Measurements from ENCODE around the gene TUBGCP5.
A peak's percentile ranks its signal among the peaks of the same experiment; 100 is the strongest.
"Not testable (repeated sequence)": the region's sequence is repeated elsewhere in the genome, so short reads cannot be mapped to it uniquely, and the experiment has no call there.

Gene TUBGCP5

DNA sequence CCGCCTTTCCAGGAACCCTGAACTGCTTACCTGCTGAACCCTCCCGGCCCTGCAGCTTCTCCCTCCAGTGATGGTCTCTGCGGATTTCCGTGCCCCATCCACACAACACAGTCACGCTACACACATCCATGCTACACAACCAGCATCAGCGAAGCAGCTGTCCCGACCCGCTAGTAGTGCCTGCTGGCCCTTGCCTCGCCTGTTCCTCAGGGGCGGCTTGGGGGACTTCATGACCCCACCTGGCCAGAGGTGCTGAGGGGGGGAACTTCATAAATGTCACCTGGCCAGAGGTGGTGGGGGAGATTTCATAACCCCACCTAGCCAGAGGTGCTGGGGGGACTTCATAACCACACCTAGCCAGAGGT is 530 bp upstream of the TUBGCP5 start:
- DNase-seq: no peak

DNA sequence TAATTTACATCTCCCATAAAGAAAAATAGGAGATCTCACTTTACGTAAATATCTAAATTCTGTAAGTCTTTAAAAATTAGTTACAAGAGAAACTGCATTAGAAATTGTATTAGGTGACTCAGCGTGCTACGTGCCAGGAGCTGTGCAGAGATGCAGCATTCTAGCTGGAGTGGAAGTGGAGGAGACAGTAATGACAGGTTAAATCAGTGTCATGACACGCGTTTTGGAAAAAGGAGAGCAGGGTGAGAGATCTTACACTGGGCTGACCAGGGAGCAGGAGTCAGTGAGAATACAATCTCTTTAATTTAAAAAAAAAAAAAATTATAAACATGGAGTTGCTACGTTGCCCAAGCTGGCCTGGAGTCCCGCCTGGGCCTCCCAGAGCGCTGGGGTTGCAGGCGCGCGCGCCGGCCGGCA is 635 bp downstream of the TUBGCP5 start:
- peak in 1 of 3 experiments; percentile 85 for DNase-seq

DNA sequence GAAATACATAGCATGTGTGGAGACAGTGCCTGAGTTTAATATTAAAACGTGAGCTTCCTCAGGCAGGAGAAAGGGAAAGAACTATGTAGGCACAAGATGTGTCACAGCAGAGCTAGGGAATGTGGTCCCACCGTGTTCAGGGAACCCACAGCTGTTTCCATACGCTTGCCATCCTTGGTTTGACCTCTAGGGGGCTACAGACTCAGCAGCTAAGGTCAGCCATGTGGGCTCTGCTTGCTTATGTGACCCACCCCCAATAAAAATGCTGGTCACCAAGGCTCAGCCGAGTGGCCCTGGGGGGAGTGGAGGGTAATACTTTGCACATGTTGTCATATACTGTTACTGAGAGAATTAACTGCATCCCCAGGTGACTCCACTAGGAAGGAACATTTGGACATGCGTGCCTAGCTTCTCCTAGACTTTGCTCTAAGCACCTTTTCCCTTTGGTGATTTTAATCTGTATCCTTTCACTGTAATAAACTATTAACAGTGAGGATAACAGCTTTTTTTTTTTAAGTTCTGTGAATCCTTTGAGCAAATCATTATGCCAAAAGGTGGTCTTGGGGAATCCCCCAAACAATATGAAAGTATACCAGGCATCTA is 3.3 kb downstream of the TUBGCP5 start:
- DNase-seq: peak; percentile 29 to 68 (median 30)

DNA sequence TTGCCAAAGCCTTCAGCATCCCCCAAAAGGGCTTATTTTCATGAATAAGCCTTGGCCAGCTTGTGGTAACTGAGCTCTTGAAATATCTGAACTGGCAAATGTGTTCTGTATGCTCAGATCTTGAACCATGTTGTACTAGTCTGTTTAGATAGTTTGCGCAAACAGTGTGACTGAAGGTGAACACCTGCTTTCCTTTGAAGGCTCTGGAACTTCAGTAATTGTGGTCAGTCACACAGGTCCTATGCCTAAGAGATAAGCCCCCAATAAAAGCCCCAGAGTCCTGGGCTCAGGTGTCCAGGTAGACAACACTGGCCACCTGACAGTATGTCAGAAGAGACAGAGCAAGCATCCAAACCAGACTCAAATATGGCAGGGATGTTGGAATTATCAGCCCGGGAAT is 5.4 kb downstream of the TUBGCP5 start:
- no peak for DNase-seq

- no peak for DNase-seq
Observed at GRCh38 chr15:23026218-23026617, 13.2 kb downstream of the TUBGCP5 start.

DNA sequence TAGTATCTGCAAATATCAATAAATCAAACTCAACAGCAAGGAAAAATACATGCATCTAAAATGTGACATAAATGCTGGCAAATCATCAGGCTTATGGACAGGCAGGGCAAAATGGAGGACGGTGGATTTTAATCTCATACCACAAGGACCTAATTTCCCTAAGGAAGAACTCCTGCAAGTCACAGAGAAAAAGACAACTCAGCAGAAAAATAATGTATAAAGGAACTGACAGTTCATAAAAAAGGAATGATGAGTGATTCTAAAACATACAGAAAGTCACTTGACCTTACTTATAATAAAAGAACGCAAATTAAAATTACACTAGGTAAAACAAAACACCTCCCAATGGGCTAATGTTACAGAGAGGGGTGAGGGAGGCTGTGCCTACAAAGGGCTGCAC is 17.2 kb downstream of the TUBGCP5 start:
- no peak for DNase-seq

- DNase-seq: no peak
Observed at GRCh38 chr15:23014394-23015000, 24.9 kb downstream of the TUBGCP5 start.

GRCh38 chr15:23013681-23014080 is 25.7 kb downstream of the TUBGCP5 start:
- DNase-seq: no peak

GRCh38 chr15:23012616-23013015 is 26.8 kb downstream of the TUBGCP5 start:
- DNase-seq: not testable (repeated sequence)

GRCh38 chr15:23003736-23004135 is 35.6 kb downstream of the TUBGCP5 start:
- DNase-seq: no peak

DNA sequence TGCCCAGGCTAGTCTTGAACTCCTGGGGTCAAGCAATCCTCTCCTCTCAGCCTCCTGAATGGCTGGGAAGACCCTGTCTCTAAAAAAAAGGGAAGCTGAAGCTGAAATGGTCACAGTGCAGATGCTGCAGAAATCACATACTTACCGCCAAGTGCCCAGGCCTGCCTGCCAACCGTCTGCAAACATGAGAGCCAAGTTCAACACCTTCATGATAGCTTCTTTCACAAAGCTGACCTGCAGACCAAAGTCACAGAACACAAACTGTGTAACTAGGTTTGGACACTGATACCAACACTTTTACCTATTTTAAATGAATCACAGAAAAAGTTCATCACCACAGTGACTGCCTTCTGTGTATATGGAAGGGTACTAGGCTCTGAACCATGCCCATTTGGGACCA is 36.4 kb downstream of the TUBGCP5 start:
- no peak for DNase-seq

DNA sequence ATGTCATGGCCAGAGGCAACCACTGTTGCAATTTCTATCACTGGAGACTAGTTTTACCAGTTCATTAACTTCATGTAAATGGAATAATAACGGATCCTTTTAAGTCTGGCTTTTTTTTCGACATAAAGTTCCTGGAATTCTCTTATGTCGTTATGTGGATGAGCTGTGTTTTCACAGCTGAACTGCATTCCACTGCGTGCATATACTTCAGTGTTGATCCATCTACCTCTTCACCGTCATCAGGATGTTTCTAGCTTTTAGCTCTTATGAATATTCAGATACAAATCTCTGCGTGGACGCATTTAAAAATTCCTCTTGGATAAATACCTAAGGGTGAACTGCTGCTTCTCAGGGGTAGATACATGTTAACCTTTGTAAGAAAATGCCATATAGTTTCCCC is 43.6 kb downstream of the TUBGCP5 start:
- no peak for DNase-seq

DNA sequence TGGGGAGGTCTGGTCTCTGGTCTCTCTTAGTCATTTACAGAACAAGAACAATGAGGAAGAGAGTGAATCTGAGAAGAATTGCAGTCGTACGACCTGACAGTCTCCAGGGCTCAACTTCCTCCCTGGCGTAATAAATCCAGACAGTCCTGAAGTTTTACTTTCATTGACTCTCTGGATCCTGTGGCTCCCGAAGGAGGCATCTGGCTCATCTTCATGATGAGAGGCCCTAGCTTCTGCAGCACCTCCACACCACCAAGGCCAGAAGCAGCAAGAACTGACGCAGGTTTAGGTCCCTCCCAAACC is 47.4 kb downstream of the TUBGCP5 start:
- DNase-seq: no peak

DNA sequence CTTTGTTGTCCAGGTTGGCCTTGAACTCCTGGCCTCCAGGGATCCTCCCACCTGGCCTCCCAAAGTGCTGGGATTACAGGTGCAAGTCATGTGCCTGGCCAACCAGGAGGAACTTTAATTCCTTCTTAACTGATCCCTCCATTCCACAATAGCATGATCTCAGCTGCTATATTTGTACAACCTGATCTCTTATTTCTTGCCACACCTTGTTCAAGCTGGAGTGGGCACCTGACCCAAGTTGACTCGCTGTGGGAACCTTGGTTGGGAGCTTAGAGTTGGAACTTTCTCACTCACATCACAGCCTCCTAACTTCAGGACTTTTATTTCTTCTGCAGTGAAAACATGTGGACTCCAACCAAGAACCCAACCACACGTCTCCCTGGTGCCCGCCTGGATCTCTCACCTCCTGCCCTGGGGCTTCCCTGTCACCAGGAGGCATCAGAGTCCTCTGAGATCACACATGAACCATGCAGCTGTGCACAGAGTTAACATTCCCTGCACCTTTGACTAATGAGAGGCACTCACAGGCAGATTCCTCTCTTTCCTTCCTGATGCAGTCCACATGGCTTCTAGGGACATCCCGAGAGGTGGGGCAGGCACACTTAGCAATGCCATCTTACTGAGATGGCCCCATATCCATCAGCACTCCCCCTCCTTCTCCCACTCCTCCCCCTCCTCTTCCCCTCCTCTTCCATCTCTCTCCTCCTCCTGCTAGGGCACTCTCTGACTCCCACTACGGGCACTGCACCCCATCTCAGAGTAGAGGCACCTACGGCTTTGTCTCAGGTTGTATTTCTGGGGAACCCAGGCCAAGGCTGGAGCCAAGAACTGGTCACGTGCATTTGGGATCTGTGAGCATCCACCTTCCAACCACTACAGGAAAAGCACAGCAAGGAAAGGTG is 49.5 kb downstream of the TUBGCP5 start:
- DNase-seq: peak in 1 of 3 experiments; percentile 8

DNA sequence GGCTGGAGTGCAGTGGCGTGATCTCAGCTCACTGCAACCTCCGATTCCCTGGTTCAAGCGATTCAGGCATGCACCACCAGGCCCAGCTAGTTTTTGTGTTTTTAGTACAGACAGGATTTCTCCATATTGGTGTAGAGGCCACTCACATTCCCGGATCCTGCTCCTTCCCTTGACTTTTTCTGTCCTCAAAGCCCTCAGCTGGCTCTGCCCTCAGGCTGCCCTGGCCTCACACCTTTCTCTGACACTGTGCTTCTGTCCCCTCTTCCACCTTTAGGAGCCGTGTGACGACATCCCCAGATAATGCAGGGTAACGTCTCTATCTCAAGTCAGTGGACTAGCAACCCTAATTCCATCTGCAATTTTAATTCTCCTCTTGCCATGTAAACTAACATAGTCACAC is 50.6 kb downstream of the TUBGCP5 start:
- no peak for DNase-seq

DNA sequence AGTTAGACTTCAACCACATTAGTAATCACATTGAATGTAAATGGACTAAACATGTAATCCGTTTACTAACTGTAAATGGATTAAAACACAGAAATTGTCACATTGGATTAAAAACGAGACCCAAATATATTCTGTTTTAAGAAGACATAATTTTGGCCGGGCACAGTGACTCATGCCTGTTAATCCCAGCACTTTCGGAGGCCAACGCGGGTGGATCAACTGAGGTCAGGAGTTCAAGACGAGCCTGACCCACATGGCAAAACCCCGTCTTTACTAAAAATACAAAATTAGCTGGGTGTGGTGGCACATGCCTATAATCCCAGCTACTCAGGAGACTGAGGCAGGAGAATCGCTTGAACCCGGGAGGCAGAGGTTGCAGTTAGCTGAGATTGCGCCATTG is 57.4 kb downstream of the TUBGCP5 start:
- not testable (repeated sequence) for DNase-seq

GRCh38 chr15:22981051-22981840 is 58.1 kb downstream of the TUBGCP5 start:
- no peak for DNase-seq

GRCh38 chr15:22980189-22981050 is 58.9 kb downstream of the TUBGCP5 start, which contains the start of gene CYFIP1:
Gene CYFIP1 (minus strand): TSS chr15:22980368. CDS start chr15:22947285, 33,083 bp downstream.
- DNase-seq: peak; percentile 41 to 78 (median 70)

DNA sequence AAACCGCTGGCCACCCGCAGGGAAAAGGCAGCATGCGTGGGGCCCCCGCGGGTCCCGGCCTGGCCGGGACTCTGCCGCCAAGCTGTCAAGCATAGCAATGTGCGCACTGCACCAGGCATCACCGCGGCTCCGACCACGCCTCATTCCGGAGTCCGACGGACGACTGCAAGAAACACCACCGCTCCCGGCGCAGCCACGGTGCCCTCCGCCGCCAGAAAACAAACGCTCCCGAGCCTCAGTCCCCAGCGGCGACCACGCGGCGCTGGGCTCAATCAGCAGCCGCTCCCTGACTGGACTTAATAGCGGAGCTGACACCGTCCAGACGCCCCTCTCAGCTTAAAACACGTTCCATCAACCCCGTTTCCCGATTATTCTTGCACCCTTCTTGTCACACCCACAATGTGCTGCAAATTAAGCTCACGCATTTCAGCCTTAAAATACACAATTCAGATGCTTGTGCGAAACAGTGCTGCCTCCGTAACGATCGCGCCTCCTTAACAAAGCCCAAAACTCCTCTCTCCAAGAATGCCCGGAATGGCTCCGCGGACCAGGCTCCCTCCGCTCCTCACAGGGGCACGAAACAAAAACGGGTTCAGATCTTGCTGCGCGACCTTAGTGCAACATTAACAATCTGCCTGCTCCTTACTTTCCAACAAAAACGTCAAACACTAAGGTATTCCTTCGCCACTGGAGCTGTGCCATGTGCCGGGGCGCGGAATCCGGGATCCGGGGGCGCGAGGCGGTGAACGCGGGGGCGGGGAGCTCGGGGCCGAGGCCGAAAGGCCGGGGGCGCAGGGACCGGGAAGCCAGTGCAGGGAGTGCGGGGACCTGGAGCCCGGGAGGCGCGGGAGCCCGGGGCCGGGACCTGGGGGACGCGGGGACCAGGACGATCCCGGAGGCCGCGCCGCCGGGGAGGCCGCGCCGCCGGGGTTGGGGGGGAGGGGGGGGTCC is 59.9 kb downstream of the TUBGCP5 start:
- peak; percentile 19 to 84 (median 83) for DNase-seq

DNA sequence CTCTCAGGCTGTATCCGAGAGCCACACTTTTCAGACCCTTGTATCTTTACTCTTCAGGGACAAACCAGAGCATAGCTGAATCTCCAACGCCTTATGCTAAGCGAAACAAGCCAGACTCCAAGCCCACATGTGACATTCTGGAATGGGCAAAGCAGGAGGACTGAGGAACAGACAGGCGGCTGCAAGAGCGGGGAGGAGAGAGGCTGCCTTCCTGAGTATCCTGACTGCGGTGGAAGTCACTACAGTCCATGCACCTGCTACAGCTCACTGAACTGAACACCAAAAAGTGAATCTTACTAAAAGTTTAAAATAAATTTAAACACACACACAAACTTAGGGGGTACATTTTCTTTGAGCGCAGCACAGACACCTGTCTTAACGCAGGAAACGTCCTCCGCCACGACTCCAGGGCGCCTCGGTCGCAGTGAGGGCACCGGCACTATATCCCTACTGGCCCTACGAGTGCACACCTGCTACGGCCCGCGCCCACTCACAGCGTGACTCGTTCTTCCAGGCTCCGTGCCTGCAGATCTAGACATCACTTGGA is 60.6 kb downstream of the TUBGCP5 start:
- DNase-seq: peak in 2 of 3 experiments; percentile 83 to 84

DNA sequence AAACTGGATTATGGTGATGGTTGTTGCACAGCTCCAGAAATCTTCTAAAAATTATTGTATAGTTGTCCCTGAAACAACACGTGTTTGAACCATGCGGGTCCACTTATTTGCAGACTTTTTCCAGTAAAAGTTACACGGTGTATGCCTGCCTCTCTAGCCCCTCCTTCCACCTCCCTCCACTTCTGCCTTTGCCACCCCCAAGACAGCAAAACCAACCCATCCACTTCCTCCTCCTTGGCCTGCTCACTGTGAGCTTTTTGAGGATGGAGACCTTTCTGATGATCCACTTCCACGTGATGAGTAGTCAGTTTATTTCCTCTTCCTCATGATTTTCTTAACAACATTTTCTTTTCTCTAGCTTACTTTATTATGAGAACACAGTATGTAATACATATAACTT is 64.6 kb downstream of the TUBGCP5 start:
- no peak for DNase-seq

All from NCI-H1417 (cell line).